T47D (cell line): ENCODE data around the gene PRAMEF20.
"Not testable (repeated sequence)": the region's sequence is repeated elsewhere in the genome, so short reads cannot be mapped to it uniquely, and the experiment has no call there.

Experiments
- DNase-seq, 2 experiments: peaks; one replicate each; pipeline versions ENCODE4 v3.0.0 to v3.0.0-alpha.2; 2011 to 2012; ENCODE audit warnings: low read depth in 1 of 2, low spot score in 1 of 2
- JUND ChIP-seq: IDR thresholded peaks from 2 replicates; pipeline ENCODE4 v1.6.1; 2012; ENCODE audit warnings: low read depth
- in situ Hi-C: cut with HindIII; loops from 2 replicates; pipeline ENCODE4 v1.10.0; 2016; ENCODE audit warnings: low sequenced_read_pairs, low pct_unique_long_range_greater_than_20kb

PRAMEF20 gene

GRCh38 chr1:13435458-13435857 lies 25.2 kb downstream of the PRAMEF20 start:
- in situ Hi-C loops, result no loop called here
- DNase-seq, result no peak
- TF ChIP-seq JUND, result no peak

GRCh38 chr1:13439104-13439783 lies 29.0 kb downstream of the PRAMEF20 start:
- DNase-seq, in situ Hi-C loops: not testable (repeated sequence)

GRCh38 chr1:13443335-13443979 lies 33.2 kb downstream of the PRAMEF20 start:
- DNase-seq, result no peak
- in situ Hi-C loops, result no loop called here
- no peak for TF ChIP-seq JUND

- DNase-seq, result no peak
- TF ChIP-seq JUND, result no peak
- in situ Hi-C loops, result no loop called here
Measured at GRCh38 chr1:13450204-13450603, 40.0 kb downstream of the PRAMEF20 start.

DNA sequence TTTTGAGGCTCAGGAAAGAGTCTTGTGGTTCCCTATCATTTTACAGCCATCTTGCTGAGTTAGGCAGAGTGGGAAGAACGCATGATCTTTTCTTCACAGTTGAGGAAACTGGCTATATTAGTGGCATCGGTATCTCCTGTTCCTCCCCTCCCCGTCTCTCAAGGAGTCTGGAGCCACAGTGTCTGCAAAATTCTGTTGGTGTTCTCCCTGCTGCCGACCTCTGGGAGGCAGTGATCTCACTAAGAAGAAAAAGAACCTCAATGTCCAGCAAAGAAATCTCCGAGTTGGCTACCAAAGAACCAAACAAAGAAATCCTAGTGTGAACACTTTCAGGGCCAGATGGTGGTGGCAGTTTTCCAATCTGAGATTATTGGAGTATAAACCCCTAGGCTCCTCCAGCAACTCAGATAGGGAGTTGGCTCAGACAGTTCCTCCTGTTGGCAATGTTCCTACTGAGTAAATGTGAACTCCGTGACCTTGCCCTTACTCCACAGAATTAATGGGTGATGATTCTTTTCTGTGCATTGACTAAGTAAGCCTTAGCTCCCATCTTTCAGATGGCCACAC lies 41.2 kb downstream of the PRAMEF20 start:
- TF ChIP-seq JUND, result no peak
- no peak for DNase-seq
- in situ Hi-C loops, result no loop called here

DNA sequence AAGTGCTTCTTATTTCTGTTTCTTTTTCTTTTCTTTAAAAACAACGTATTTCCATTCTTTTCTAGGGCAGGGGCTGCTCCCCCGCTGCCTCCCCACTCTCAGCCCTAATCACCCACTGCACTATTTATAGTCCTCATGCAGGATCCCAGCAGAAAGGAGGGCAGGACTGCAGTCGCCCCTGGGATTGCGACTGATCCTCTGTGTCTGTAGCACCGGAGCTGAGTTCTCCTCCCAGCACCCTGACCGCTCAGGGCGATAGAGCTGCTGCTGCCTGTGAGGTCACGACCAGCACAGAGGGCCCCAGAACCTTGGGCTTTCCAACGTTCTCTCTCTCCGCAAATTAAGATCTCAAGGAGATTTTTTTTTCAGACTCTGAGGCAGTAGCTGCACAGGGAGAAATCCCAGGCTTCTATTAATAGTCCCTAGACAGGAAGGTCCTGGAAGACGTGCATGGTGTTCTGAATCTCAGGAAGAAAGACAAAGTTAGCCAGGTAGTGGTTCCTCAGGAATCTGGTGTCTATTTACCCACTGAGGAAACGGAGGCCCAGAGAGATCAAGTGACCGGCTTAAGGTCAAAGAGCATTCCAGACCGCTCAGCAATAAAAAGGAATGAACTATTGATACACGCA lies 46.8 kb downstream of the PRAMEF20 start:
- no peak for TF ChIP-seq JUND
- no peak for DNase-seq
- in situ Hi-C loops, result no loop called here

GRCh38 chr1:13461977-13462376 lies 51.7 kb downstream of the PRAMEF20 start:
- DNase-seq, result no peak
- no peak for TF ChIP-seq JUND
- in situ Hi-C loops, result no loop called here

- in situ Hi-C loops, result no loop called here
- no peak for TF ChIP-seq JUND
- DNase-seq, result no peak
Measured at GRCh38 chr1:13462682-13463081, 52.4 kb downstream of the PRAMEF20 start.

- TF ChIP-seq JUND, result no peak
- in situ Hi-C loops, result no loop called here
- no peak for DNase-seq
Measured at GRCh38 chr1:13465515-13465914, 55.3 kb downstream of the PRAMEF20 start.

GRCh38 chr1:13469343-13469742 lies 59.1 kb downstream of the PRAMEF20 start:
- DNase-seq, result peak; percentile 54 to 55
- TF ChIP-seq JUND, result no peak
- in situ Hi-C loops, result no loop called here
